ENCODE results near the gene THSD4.

- TF ChIP-seq CTCF (conservative IDR thresholded peaks at IDR 0.05 in 1 of 2, IDR thresholded peaks at IDR 0.05 in 1 of 2; ENCODE audit: extremely low read depth in 1 of 2, insufficient read depth in 1 of 2, low read depth in 1 of 2, low read length in 2 of 2) = no peak
- no peak for TF ChIP-seq EZH2 (IDR thresholded peaks at IDR 0.05; ENCODE audit: borderline replicate concordance, low read length)
These were observed 403.4 kb downstream of the THSD4 start for GRCh38 chr15:71518661-71519060.
